Liver (tissue), 9 donors: ENCODE data around the gene ZNF587. TPM values are rescaled to one million over a fixed set of nuclear protein-coding genes. Genes with fewer than 3 reads are reported as not detected.
"Not testable (repeated sequence)": the region's sequence is repeated elsewhere in the genome, so short reads cannot be mapped to it uniquely, and the experiment has no call there.

Experiments
- DNase-seq: peaks from one replicate; pipeline ENCODE4 v3.0.0-alpha.2; 2017; ENCODE audit warnings: low spot score
- H3K27ac ChIP-seq, 2 donors: one replicate each; pipeline ENCODE4 v1.7.0; 2013; ENCODE audit warnings: inconsistent platforms in 2 of 2, low read length in 2 of 2, control low read depth in 1 of 2, low read depth in 1 of 2, mild to moderate bottlenecking in 1 of 2
- H3K27me3 ChIP-seq, 4 donors: one replicate each; pipeline versions ENCODE4 v1.6.1 to v1.7.0; 2013; ENCODE audit warnings: low read length in 3 of 4, inconsistent platforms in 1 of 4, mild to moderate bottlenecking in 1 of 4, moderate library complexity in 1 of 4; ENCODE audit not compliant: control insufficient read depth in 4 of 4, insufficient read depth in 4 of 4
- H3K36me3 ChIP-seq, 4 donors: one replicate each; pipeline versions ENCODE4 v1.6.1 to v1.7.0; 2013; ENCODE audit warnings: low read length in 3 of 4, mild to moderate bottlenecking in 3 of 4, low read depth in 1 of 4, moderate library complexity in 1 of 4; ENCODE audit not compliant: control insufficient read depth in 4 of 4, insufficient read depth in 3 of 4
- H3K4me1 ChIP-seq, 4 donors: one replicate each; pipeline versions ENCODE4 v1.6.1 to v1.7.0; 2013; ENCODE audit warnings: low read length in 3 of 4, mild to moderate bottlenecking in 3 of 4, moderate library complexity in 1 of 4; ENCODE audit not compliant: control insufficient read depth in 4 of 4, insufficient read depth in 4 of 4
- H3K4me3 ChIP-seq, 3 donors: one replicate each; pipeline versions ENCODE4 v1.6.1 to v1.7.0; 2013; ENCODE audit warnings: low read length in 3 of 3, control low read depth in 1 of 3, low read depth in 1 of 3, mild to moderate bottlenecking in 1 of 3
- H3K9ac ChIP-seq, 2 donors: one replicate each; pipeline ENCODE4 v1.7.0; 2013; ENCODE audit warnings: low read length in 2 of 2, mild to moderate bottlenecking in 2 of 2, moderate library complexity in 2 of 2, control low read depth in 1 of 2, low read depth in 1 of 2
- H3K9me3 ChIP-seq, 4 donors: one replicate each; pipeline versions ENCODE4 v1.6.1 to v1.7.0; 2013; ENCODE audit warnings: low read length in 3 of 4; ENCODE audit not compliant: control insufficient read depth in 4 of 4
- EGR1 ChIP-seq, 2 donors: IDR thresholded peaks; 2 replicates each; pipeline ENCODE4 v1.6.1; 2016 to 2018; ENCODE audit warnings: antibody characterized with exemption in 2 of 2, low read depth in 2 of 2
- FOXA1 ChIP-seq: IDR thresholded peaks from 2 replicates; pipeline ENCODE4 v1.6.1; 2016; ENCODE audit warnings: antibody characterized with exemption
- FOXA2 ChIP-seq: IDR thresholded peaks from 2 replicates; pipeline ENCODE4 v1.6.1; 2016; ENCODE audit warnings: antibody characterized with exemption
- GABPA ChIP-seq, 2 donors: IDR thresholded peaks in 1 of 2; conservative IDR thresholded peaks in 1 of 2; 2 replicates each; pipeline ENCODE4 v1.6.1; 2016; ENCODE audit warnings: antibody characterized with exemption in 2 of 2, mild to moderate bottlenecking in 1 of 2, moderate library complexity in 1 of 2
- HNF4A ChIP-seq, 2 donors: conservative IDR thresholded peaks; 2 replicates each; pipeline ENCODE4 v1.6.1; 2016; ENCODE audit warnings: antibody characterized with exemption in 2 of 2, mild to moderate bottlenecking in 2 of 2
- HNF4G ChIP-seq: IDR thresholded peaks from 2 replicates; pipeline ENCODE4 v1.6.1; 2016; ENCODE audit warnings: antibody characterized with exemption
- NR2F2 ChIP-seq: IDR thresholded peaks from 2 replicates; pipeline ENCODE4 v1.6.1; 2016; ENCODE audit warnings: antibody characterized with exemption
- RAD21 ChIP-seq, 2 donors: IDR thresholded peaks; 2 replicates each; pipeline ENCODE4 v1.6.1; 2016; ENCODE audit warnings: antibody characterized with exemption in 2 of 2, mild to moderate bottlenecking in 2 of 2
- RXRA ChIP-seq, 2 donors: IDR thresholded peaks; 2 replicates each; pipeline ENCODE4 v1.6.1; 2017 to 2018; ENCODE audit warnings: antibody characterized with exemption in 2 of 2, mild to moderate bottlenecking in 1 of 2
- YY1 ChIP-seq: IDR thresholded peaks from 2 replicates; pipeline ENCODE4 v1.6.1; 2016; ENCODE audit warnings: antibody characterized with exemption, mild to moderate bottlenecking
- ZBTB33 ChIP-seq: IDR thresholded peaks from 2 replicates; pipeline ENCODE4 v1.6.1; 2016; ENCODE audit warnings: antibody characterized with exemption
- WGBS: extraction: QIAGEN DNeasy Blood & Tissue Kit; methylation state at CpG from one replicate; pipeline ENCODE4 v1.1.7; 2013; 5-methylcytosine and 5-hydroxymethylcytosine counted together
- polyA plus RNA-seq, 2 donors: library from polyadenylated mRNA; stranded (reverse) in 1 of 2; unstranded in 1 of 2; fragments of 200-250 nt in 1 of 2; fragments of >200 nt in 1 of 2; fragmentation: Nextera tagmentation in 1 of 2; extraction: Ambion mirVana in 1 of 2; gene quantifications; one replicate each; pipeline versions ENCODE4 v1.2.1 to v1.2.3, GENCODE V29; 2013 to 2015
- total RNA-seq, 2 donors: library from RNA; depleted of rRNA; stranded (reverse); fragments of >200 nt; gene quantifications; one replicate each; pipeline ENCODE4 v1.2.3, GENCODE V29; 2014
- TF ChIP-seq, protein P1 (sequence below): IDR thresholded peaks from 2 replicates; pipeline ENCODE4 v1.6.1; 2016; ENCODE audit warnings: antibody characterized with exemption
- donor health status: healthy.
- donor health status: healthy.
- donor health status: healthy.
- donor health status: healthy.
- donor health status: healthy.

Gene ZNF587
- total and polyA plus RNA-seq, 4 donors, result 2.7 to 27.8 (median 9.2) TPM

DNA sequence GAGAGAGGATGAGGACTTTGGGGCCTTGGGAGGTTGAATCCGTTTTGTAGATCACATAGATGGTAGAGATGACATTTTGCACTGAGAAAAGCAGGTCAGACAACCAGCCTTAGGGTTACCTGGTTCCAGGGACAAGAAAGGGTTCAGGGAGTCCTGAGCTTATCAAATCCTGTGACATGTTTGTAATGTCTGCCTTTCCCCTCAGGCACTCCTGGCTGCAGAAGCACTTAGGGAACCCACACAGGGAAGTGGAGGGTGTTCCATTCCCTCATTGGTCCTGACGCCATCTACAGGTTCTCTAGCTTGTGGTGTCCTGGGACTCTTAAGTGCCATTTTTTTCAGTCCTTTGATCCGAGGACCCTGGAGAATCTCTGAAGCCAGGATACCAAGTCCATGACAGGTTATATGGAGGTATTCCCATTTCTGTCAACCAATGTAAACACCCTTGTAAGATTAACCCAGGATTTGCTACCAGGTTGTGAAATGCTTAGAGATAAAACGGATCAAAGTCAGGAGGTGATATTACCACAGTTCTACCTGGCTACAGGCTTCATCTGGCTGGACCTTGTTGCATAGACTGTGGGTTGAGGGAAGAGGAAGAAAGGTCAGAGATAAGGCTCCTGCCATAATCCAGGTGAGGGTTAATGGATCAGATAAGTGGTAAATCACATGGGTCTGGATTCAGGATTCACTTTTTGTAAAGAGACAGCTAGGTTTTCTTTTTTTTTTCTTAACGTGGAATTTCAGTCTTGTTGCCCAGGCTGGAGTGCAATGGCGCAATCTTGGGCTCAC is 2.3 kb downstream of the ZNF587 start:
- peak in 1 of 2 donors; percentile 34 for TF ChIP-seq HNF4A (conservative IDR thresholded peaks at IDR 0.05)
- not testable (repeated sequence) for H3K9me3 ChIP-seq, H3K4me3 ChIP-seq, DNase-seq, H3K9ac ChIP-seq, H3K27ac ChIP-seq, H3K27me3 ChIP-seq
- Histone ChIP-seq H3K4me1 (peaks cover 4 to 14% (median 10%) of the 10 kb centered on the region in 4 donors), H3K36me3 (peaks cover 1 to 11% (median 5%) of the 10 kb centered on the region in 4 donors)
- WGBS, result 65% methylated on average over 5 of the region's 6 CpGs

- H3K27ac ChIP-seq, H3K9ac ChIP-seq, H3K27me3 ChIP-seq, DNase-seq, H3K9me3 ChIP-seq, H3K4me3 ChIP-seq: not testable (repeated sequence)
- Histone ChIP-seq H3K4me1 (peaks cover 4 to 14% (median 10%) of the 10 kb centered on the region in 4 donors), H3K36me3 (peaks cover 6 to 25% (median 8%) of the 10 kb centered on the region in 4 donors)
- WGBS, result 95% methylated on average over 2 of the region's 2 CpGs
Observed at GRCh38 chr19:57854117-57854516, 4.5 kb downstream of the ZNF587 start.

DNA sequence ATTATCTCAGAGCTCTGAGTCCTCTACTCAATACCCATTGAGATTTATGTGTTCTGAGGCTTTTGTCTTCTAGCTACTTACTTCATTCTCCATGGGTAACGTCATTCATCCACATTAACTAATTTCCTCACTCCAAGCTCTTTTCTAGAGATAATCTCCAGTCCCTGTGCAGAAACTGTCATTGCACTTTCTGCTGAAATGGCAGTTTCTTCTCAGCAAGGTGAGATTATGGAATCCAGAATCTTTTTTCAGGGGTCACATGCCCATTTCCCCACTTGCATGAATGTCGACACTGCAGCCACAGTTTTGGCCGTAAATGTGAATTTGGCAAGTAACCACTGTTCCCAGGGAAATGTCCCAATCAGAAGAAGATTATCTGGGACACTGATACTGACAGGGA is 12.7 kb downstream of the ZNF587 start:
- peaks cover 4 to 26% (median 12%) of the 10 kb centered on the region in 4 donors for H3K9me3 ChIP-seq
- 92% methylated on average over 3 of the region's 3 CpGs for WGBS

DNA sequence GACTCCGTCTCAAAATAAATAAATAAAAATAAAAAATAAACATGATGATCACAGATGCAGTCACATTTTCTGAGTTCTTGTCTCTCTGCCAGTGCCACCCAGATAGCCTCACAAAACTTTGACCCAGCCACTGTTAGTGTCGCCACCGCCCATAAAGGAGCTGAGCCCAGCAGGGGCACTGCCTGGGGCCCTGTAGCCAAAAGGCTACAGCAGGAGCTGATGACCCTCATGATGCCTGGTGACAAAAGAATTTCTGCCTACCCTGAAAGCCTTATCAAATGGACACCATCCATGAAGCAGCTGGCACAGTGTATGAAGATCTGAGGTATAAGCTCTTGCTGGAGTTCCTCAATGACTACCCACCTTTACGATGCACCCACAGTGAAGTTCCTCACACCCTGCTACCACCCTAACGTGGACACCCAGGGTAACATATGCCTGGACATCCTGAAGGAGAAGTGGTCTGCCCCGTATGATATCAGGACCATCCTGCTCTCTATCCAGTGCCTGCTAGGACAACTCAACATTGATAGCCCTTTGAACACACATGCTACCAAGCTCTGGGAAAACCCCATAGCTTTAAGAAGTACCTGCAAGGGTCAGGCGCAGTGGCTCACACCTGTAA is 18.3 kb downstream of the ZNF587 start:
- DNase-seq, result no peak
- Histone ChIP-seq H3K36me3 (peaks cover 14 to 40% (median 36%) of the 10 kb centered on the region in 4 donors), H3K9me3 (peaks cover 29 to 40% (median 36%) of the 10 kb centered on the region in 4 donors)

More for the DNA sequence above, 12.7 kb downstream of the ZNF587 start:
- not testable (repeated sequence) for H3K27ac ChIP-seq, H3K9ac ChIP-seq, H3K27me3 ChIP-seq, H3K4me1 ChIP-seq, DNase-seq
- Histone ChIP-seq H3K4me3 (peak overlapping the region in 2 of 3 donors; percentile 28), H3K36me3 (peaks cover 20 to 76% (median 55%) of the 10 kb centered on the region in 4 donors)

DNA sequence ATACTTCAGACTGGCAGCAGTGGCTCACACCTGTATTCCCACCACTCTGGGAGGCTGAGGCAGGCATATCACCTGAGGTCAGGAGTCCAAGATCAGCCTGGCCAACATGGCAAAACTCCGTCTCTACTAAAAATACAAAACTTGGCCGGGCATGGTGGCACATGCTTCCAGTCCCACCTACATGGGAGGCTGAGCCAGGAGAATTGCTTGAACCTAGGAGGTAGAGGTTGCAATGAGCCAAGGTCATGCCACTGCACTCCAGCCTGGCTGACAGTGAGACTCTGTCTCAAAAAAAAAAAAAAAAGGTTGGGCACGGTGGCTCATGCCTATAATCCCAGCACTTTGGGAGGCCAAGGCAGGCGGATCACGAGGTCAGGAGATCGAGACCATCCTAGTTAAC is 20.0 kb downstream of the ZNF587 start:
- WGBS, result 92% methylated on average over 6 of the region's 6 CpGs
- Histone ChIP-seq H3K9me3 (peaks cover 37 to 50% (median 49%) of the 10 kb centered on the region in 4 donors), H3K36me3 (peaks cover 12 to 41% (median 36%) of the 10 kb centered on the region in 4 donors)

More for the DNA sequence above, 18.3 kb downstream of the ZNF587 start:
- Histone ChIP-seq H3K4me3 (peak overlapping the region in 2 of 3 donors; percentile 42 to 72), H3K4me1 (no peaks in the 10 kb centered on the region), H3K27ac (no peak overlapping the region), H3K9ac (no peak overlapping the region), H3K27me3 (no peaks in the 10 kb centered on the region)
- TF ChIP-seq FOXA2, result no peak
- no peak for TF ChIP-seq YY1
- TF ChIP-seq ZBTB33, result no peak
- TF ChIP-seq, protein P1, sequence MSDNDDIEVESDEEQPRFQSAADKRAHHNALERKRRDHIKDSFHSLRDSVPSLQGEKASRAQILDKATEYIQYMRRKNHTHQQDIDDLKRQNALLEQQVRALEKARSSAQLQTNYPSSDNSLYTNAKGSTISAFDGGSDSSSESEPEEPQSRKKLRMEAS, result no peak
- no peak for TF ChIP-seq EGR1 (IDR thresholded peaks at IDR 0.05; ENCODE audit: low read depth in 2 of 2)
- no peak for TF ChIP-seq HNF4A (conservative IDR thresholded peaks at IDR 0.05)
- TF ChIP-seq HNF4G, result no peak
- TF ChIP-seq FOXA1, result no peak
- no peak for TF ChIP-seq RXRA (IDR thresholded peaks at IDR 0.05)
- TF ChIP-seq NR2F2, result no peak
- no peak for TF ChIP-seq GABPA (IDR thresholded peaks at IDR 0.05 in 1 of 2, conservative IDR thresholded peaks at IDR 0.05 in 1 of 2)
- TF ChIP-seq RAD21 (IDR thresholded peaks at IDR 0.05), result no peak
- 94% methylated on average over 7 of the region's 7 CpGs for WGBS

More for the DNA sequence above, 20.0 kb downstream of the ZNF587 start:
- not testable (repeated sequence) for H3K4me3 ChIP-seq, H3K4me1 ChIP-seq, H3K27ac ChIP-seq, DNase-seq, H3K9ac ChIP-seq, H3K27me3 ChIP-seq
